Naive thymus-derived CD4-positive, alpha-beta T cell (primary cell): ENCODE results near the gene SMIM28. TPM values are rescaled to one million over a fixed set of nuclear protein-coding genes. Genes with fewer than 3 reads are reported as not detected.

ENCODE experiments used
- ATAC-seq: fragments of 150-1000 bp; cut with Tn5 transposase; 2 replicates; pipeline ENCODE4 v1.10.0; 2021; ENCODE audit warnings: mild to moderate bottlenecking, moderate library complexity
- CTCF ChIA-PET: fragments of 350-600 bp; sonication (Branson Sonifier 250); formaldehyde crosslinking; loops from one replicate; lab custom pipeline; 2021; ENCODE audit warnings: antibody characterized with exemption; lab: Charles Lee
- POLR2A ChIA-PET: fragments of 350-600 bp; sonication (Branson Sonifier 250); formaldehyde crosslinking; loops from one replicate; lab custom pipeline; 2021; ENCODE audit warnings: antibody characterized with exemption, inconsistent platforms; lab: Charles Lee
- DNase-seq, 9 donors: peaks; one replicate each; pipeline versions ENCODE4 v3.0.0 to v3.0.0-alpha.2; 2020 to 2022; ENCODE audit warnings: mixed read lengths in 1 of 9
- H3K27ac ChIP-seq: one replicate; pipeline ENCODE4 v1.7.0; 2013; ENCODE audit warnings: mild to moderate bottlenecking, low read depth, low read length, moderate library complexity
- H3K27me3 ChIP-seq, 2 donors: one replicate each; pipeline ENCODE4 v1.7.0; 2013; ENCODE audit warnings: low read length in 2 of 2, mild to moderate bottlenecking in 2 of 2, moderate library complexity in 2 of 2; ENCODE audit not compliant: control insufficient read depth in 2 of 2, insufficient read depth in 2 of 2
- H3K36me3 ChIP-seq, 3 experiments: 1 replicate in 2 of 3; 2 replicates in 1 of 3; pipeline ENCODE4 v1.7.0; 2013; ENCODE audit warnings: low read length in 3 of 3, mild to moderate bottlenecking in 3 of 3, moderate library complexity in 1 of 3; ENCODE audit not compliant: insufficient read depth in 3 of 3, control insufficient read depth in 2 of 3
- H3K4me1 ChIP-seq, 2 donors: one replicate each; pipeline ENCODE4 v1.7.0; 2013; ENCODE audit warnings: low read length in 2 of 2, mild to moderate bottlenecking in 2 of 2, moderate library complexity in 1 of 2; ENCODE audit not compliant: control insufficient read depth in 2 of 2, insufficient read depth in 2 of 2
- H3K4me3 ChIP-seq: 2 replicates; pipeline ENCODE4 v1.7.0; 2013; ENCODE audit warnings: mild to moderate bottlenecking, low read length
- H3K9me3 ChIP-seq, 3 experiments: 1 replicate in 2 of 3; 2 replicates in 1 of 3; pipeline ENCODE4 v1.7.0; 2013; ENCODE audit warnings: low read length in 3 of 3; ENCODE audit not compliant: control insufficient read depth in 2 of 3
- H3K27ac Mint-ChIP-seq, 9 donors: one replicate each; pipeline ENCODE4 v1.8.0; 2020 to 2022; ENCODE audit warnings: mixed read lengths in 9 of 9, mild to moderate bottlenecking in 8 of 9, moderate library complexity in 5 of 9, inconsistent platforms in 2 of 9
- H3K27me3 Mint-ChIP-seq, 5 donors: one replicate each; pipeline ENCODE4 v1.8.0; 2021 to 2022; ENCODE audit warnings: mixed read lengths in 5 of 5, mild to moderate bottlenecking in 1 of 5
- H3K36me3 Mint-ChIP-seq, 5 donors: one replicate each; pipeline ENCODE4 v1.8.0; 2020 to 2022; ENCODE audit warnings: mixed read lengths in 5 of 5, mild to moderate bottlenecking in 3 of 5, inconsistent platforms in 1 of 5
- H3K4me1 Mint-ChIP-seq, 7 donors: one replicate each; pipeline ENCODE4 v1.8.0; 2020 to 2022; ENCODE audit warnings: mixed read lengths in 7 of 7, mild to moderate bottlenecking in 3 of 7, inconsistent platforms in 1 of 7
- H3K4me3 Mint-ChIP-seq, 10 donors: one replicate each; pipeline ENCODE4 v1.8.0; 2020 to 2022; ENCODE audit warnings: mild to moderate bottlenecking in 10 of 10, mixed read lengths in 10 of 10, moderate library complexity in 6 of 10, inconsistent platforms in 2 of 10
- H3K9me3 Mint-ChIP-seq, 11 donors: one replicate each; pipeline ENCODE4 v1.8.0; 2020 to 2022; ENCODE audit warnings: mixed read lengths in 11 of 11, mild to moderate bottlenecking in 4 of 11, inconsistent platforms in 1 of 11, moderate library complexity in 1 of 11
- intact Hi-C, 2 donors: fragments of 100-400 bp; cut with micrococcal nuclease; formaldehyde crosslinking; loops; one replicate each; pipeline ENCODE4 v1.15.1; 2023
- polyA plus RNA-seq, 2 donors: library from polyadenylated mRNA; unstranded; fragments of 300-500 nt; fragmentation: Illumina TruSeq; gene quantifications; one replicate each; pipeline ENCODE4 v1.2.3, GENCODE V29; 2021
- total RNA-seq, 6 experiments: library from RNA in 5 of 6; stranded (reverse) in 5 of 6; gene quantifications; 1 replicate in 5 of 6; 2 replicates in 1 of 6; pipeline ENCODE4 v1.2.3 and lab custom pipeline; 2021 to 2026

Gene SMIM28
- total and polyA plus RNA-seq, 7 experiments from 2014 or later: not detected

DNA sequence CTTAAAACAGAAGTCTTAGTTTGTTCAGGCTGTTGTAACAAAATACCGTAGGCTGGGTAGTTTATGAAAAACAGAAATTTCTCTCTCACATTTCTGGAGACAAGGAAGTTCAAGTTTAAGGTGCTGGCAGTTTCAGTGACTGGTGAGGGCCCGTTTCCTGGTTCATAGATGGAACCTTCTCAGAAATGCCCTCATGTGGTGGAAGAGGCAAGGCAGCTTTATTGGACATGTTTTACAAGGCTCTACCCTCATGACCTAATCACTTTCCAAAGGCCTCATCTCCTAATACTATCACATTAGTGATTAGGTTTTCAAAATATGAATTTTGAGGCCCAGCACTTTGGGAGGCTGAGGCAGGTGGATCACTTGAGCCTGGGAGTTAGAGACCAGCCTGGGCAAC lies 28.7 kb downstream of the SMIM28 start:
- ChIA-PET POLR2A (interaction anchor here (1.6 kb wide), 1 partner anchor 10 kb away, joined by 3 read pairs; no protein-coding TSS in a partner anchor), CTCF (interaction anchor here (0.6 to 1.5 kb wide), 4 partner anchors 8 to 290 kb away, joined by 3 to 7 read pairs (median 4); no protein-coding TSS in a partner anchor)
- Mint-ChIP-seq H3K4me1 (peaks cover 15 to 53% (median 45%) of the 10 kb centered on the region in 7 donors), H3K27ac (peak overlapping the region in 7 of 9 donors; percentile 44 to 95 (median 70)), H3K36me3 (peaks cover 19 to 40% (median 28%) of the 10 kb centered on the region in 5 donors), H3K27me3 (peaks cover 0 to 14% (median 0%) of the 10 kb centered on the region in 5 donors), H3K4me3 (peak overlapping the region in 4 of 10 donors; percentile 28 to 78 (median 67)), H3K9me3 (peaks cover 0 to 3% (median 0%) of the 10 kb centered on the region in 11 donors)
- no peak for ATAC-seq
- Histone ChIP-seq H3K9me3 (no peaks in the 10 kb centered on the region), H3K36me3 (peaks cover 0 to 48% (median 7%) of the 10 kb centered on the region in 3 experiments), H3K4me1 (peaks cover 12 to 14% of the 10 kb centered on the region in 2 donors), H3K27me3 (no peaks in the 10 kb centered on the region), H3K4me3 (no peak overlapping the region), H3K27ac (peak overlapping the region; percentile 25)
- DNase-seq: no peak
- intact Hi-C loops: loop anchor here in 1 of 2 donors (5.0 to 10.0 kb wide), 3 partner anchors 402 to 592 kb away; no protein-coding TSS in a partner anchor

DNA sequence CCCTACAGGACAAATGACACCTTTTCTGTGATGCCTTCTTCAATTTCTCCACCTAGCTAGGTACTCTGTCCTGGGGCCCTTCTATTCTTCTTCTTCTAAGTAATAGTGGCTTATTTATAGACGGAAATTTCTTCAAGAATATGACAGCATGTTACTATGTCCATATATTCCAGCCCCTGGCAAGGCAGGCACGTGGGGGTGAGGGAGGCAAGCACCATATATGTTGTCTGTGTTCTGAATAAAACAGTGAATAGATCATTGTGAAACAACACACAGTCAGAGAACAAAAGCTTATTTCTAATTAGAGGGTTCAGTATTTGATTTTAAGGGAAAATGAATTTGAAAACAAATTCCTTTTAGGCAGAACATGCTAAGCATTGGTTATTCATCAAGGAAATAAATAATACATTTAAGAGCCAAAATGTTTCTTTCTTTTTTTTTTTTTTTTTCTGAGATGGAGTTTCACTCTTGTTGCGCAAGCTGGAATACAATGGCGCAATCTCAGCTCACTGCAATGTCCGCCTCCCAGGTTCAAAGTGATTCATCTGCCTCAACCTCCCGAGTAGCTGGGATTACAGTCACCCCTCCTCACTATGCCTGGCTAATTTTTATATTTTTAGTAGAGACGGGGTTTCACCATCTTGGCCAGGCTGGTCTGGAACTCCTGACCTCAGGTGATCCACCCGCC lies 32.5 kb downstream of the SMIM28 start:
- H3K4me3 Mint-ChIP-seq: no peak overlapping the region
- no peaks in the 10 kb centered on the region for H3K27me3 Mint-ChIP-seq
- H3K27ac ChIP-seq: no peak overlapping the region
- intact Hi-C loops: loop anchor here in 1 of 2 donors (2.0 kb wide), 1 partner anchor 45 kb away; no protein-coding TSS in a partner anchor
- H3K4me3 ChIP-seq: no peak overlapping the region
- DNase-seq (no peak), ATAC-seq (no peak)
- ChIA-PET POLR2A (no interaction called here), CTCF (interaction anchor here (0.7 to 1.4 kb wide), 2 partner anchors 13 to 99 kb away, joined by 3 to 4 read pairs; no protein-coding TSS in a partner anchor)
- peaks cover 28 to 66% (median 45%) of the 10 kb centered on the region in 5 donors for H3K36me3 Mint-ChIP-seq
- H3K9me3 ChIP-seq: no peaks in the 10 kb centered on the region
- peak overlapping the region in 3 of 9 donors; percentile 9 to 67 (median 66) for H3K27ac Mint-ChIP-seq
- H3K4me1 ChIP-seq: peaks cover 2 to 3% of the 10 kb centered on the region in 2 donors
- peaks cover 0 to 82% (median 11%) of the 10 kb centered on the region in 3 experiments for H3K36me3 ChIP-seq
- H3K4me1 Mint-ChIP-seq: peaks cover 12 to 44% (median 37%) of the 10 kb centered on the region in 7 donors
- no peaks in the 10 kb centered on the region for H3K27me3 ChIP-seq
- no peaks in the 10 kb centered on the region for H3K9me3 Mint-ChIP-seq

DNA sequence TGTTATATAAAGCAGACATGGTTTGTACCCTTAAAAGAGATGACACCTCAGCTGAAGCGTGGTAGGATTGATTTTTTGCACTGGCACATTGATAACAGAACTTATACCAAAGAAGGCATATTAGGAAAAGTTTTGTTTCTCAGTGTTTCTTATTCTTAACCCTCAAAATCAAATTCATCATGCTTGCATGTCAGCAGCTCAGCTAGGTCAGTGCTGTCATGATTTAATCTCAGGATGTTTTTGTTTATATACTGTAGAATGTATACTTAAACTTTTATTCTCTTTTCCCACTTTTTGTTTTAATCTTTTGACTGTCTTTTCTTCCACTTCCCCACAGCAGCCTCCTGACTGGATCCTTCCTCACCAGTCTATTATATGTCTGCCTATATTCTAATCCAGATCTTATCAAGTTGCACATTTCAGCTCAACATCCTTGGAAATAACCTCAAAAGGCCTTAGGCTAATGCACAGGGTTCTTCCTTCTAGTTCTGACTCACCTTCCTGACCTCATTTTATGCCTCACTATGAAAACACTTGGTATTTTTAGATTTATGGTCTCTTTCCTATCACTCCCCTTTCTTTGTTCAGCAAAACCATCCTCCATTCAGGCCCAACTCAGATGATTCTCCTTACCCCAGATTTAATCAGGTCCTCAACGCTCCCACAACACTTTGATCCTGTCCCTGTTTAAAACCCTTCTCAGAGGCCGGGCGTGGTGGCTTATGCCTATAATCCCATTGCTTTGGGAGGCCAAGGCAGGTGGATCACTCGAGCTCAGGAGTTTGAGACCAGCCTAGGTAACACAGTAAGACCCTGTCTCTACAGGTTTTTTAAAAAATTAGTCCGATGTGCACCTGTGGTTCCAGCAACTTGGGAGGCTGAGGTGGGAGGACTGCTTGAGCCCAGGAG lies 33.5 kb downstream of the SMIM28 start:
- Mint-ChIP-seq H3K27me3 (no peaks in the 10 kb centered on the region), H3K9me3 (no peaks in the 10 kb centered on the region), H3K36me3 (peaks cover 30 to 73% (median 52%) of the 10 kb centered on the region in 5 donors), H3K4me1 (peaks cover 10 to 33% (median 26%) of the 10 kb centered on the region in 7 donors), H3K27ac (peak overlapping the region in 7 of 9 donors; percentile 13 to 75 (median 51)), H3K4me3 (peak overlapping the region in 1 of 10 donors; percentile 28)
- Histone ChIP-seq H3K27me3 (no peaks in the 10 kb centered on the region), H3K27ac (no peak overlapping the region), H3K36me3 (peaks cover 0 to 91% (median 11%) of the 10 kb centered on the region in 3 experiments), H3K4me1 (no peaks in the 10 kb centered on the region), H3K9me3 (no peaks in the 10 kb centered on the region), H3K4me3 (no peak overlapping the region)
- no peak for ATAC-seq
- CTCF ChIA-PET: no interaction called here
- DNase-seq: no peak
- POLR2A ChIA-PET: interaction anchor here (0.7 kb wide), 1 partner anchor 225 kb away, joined by 3 read pairs; no protein-coding TSS in a partner anchor
- intact Hi-C loops: loop anchor here in 1 of 2 donors (2.0 kb wide), 1 partner anchor 44 kb away; no protein-coding TSS in a partner anchor

DNA sequence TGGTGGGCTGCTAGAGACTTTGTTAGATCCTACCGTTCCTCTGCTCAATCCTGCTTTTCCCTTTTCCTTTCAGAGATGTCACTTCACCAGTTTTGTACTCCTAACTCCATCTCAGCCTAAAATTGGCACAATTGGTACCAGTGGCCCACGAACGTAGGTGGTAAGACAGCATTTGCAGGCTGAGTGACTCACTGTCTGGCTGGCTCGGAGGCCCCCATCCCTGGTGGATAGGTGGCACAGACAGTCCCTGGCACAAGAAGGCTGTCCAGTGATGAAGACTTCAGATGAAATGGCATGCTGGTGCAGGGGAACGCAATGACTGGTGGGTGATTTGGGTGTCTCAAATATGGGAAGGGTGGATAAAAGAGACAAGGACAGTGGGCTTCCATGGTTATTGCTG lies 37.4 kb downstream of the SMIM28 start:
- ChIA-PET CTCF (interaction anchor here (1.1 kb wide), 1 partner anchor 9 kb away, joined by 4 read pairs; no protein-coding TSS in a partner anchor), POLR2A (interaction anchor here (0.7 to 0.8 kb wide), 2 partner anchors 12 to 60 kb away, joined by 3 read pairs; no protein-coding TSS in a partner anchor)
- Histone ChIP-seq H3K36me3 (peaks cover 0 to 79% (median 7%) of the 10 kb centered on the region in 3 experiments), H3K4me3 (no peak overlapping the region), H3K27ac (no peak overlapping the region), H3K9me3 (no peaks in the 10 kb centered on the region), H3K27me3 (no peaks in the 10 kb centered on the region), H3K4me1 (no peaks in the 10 kb centered on the region)
- Mint-ChIP-seq H3K4me3 (no peak overlapping the region), H3K9me3 (peaks cover 0 to 7% (median 0%) of the 10 kb centered on the region in 11 donors), H3K27ac (no peak overlapping the region), H3K27me3 (no peaks in the 10 kb centered on the region), H3K36me3 (peaks cover 34 to 80% (median 56%) of the 10 kb centered on the region in 5 donors), H3K4me1 (peaks cover 0 to 13% (median 3%) of the 10 kb centered on the region in 7 donors)
- DNase-seq (no peak), ATAC-seq (no peak)
- intact Hi-C loops: no loop called here

DNA sequence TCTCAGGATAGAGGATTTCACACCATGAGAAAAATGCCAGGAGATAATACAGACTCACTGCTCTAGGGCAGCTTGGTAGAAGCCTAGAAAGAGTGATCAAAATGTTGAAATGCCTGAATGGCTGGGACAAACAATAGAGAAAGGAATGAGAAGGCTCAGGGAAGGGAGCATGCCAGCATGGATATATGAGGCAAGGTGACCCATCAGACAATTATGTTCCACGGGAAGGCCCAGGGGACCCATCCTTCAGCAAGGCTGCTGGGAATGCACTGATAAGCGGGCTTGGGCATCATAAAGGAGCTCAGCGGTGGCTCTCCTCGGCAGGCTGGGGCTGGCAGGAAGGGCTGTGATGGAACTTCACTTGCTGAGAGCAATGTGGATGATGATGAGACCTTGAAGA lies 38.5 kb downstream of the SMIM28 start:
- Mint-ChIP-seq H3K36me3 (peaks cover 32 to 75% (median 52%) of the 10 kb centered on the region in 5 donors), H3K27ac (peak overlapping the region in 2 of 9 donors; percentile 18 to 30), H3K4me3 (no peak overlapping the region), H3K9me3 (peaks cover 0 to 7% (median 1%) of the 10 kb centered on the region in 11 donors), H3K4me1 (peaks cover 0 to 6% (median 1%) of the 10 kb centered on the region in 7 donors), H3K27me3 (no peaks in the 10 kb centered on the region)
- DNase-seq (no peak), ATAC-seq (no peak)
- Histone ChIP-seq H3K27ac (no peak overlapping the region), H3K4me3 (no peak overlapping the region), H3K27me3 (no peaks in the 10 kb centered on the region), H3K36me3 (peaks cover 0 to 74% (median 4%) of the 10 kb centered on the region in 3 experiments), H3K9me3 (no peaks in the 10 kb centered on the region), H3K4me1 (no peaks in the 10 kb centered on the region)
- POLR2A ChIA-PET: interaction anchor here (0.6 to 1.2 kb wide), 4 partner anchors 10 to 132 kb away, joined by 3 to 4 read pairs (median 3); no protein-coding TSS in a partner anchor
- CTCF ChIA-PET: interaction anchor here (0.9 to 1.2 kb wide), 2 partner anchors 10 to 103 kb away, joined by 3 read pairs; no protein-coding TSS in a partner anchor
- intact Hi-C loops: no loop called here
